GM21381 (cell line): Measurements from ENCODE around the gene DRGX.

ENCODE experiments used
- ATAC-seq: cut with Tn5 transposase; IDR thresholded peaks from one replicate; pipeline ENCODE4 v1.9.1; 2021; ENCODE audit warnings: mild to moderate bottlenecking, moderate library complexity; ENCODE audit not compliant: unreplicated experiment

Gene DRGX

DNA sequence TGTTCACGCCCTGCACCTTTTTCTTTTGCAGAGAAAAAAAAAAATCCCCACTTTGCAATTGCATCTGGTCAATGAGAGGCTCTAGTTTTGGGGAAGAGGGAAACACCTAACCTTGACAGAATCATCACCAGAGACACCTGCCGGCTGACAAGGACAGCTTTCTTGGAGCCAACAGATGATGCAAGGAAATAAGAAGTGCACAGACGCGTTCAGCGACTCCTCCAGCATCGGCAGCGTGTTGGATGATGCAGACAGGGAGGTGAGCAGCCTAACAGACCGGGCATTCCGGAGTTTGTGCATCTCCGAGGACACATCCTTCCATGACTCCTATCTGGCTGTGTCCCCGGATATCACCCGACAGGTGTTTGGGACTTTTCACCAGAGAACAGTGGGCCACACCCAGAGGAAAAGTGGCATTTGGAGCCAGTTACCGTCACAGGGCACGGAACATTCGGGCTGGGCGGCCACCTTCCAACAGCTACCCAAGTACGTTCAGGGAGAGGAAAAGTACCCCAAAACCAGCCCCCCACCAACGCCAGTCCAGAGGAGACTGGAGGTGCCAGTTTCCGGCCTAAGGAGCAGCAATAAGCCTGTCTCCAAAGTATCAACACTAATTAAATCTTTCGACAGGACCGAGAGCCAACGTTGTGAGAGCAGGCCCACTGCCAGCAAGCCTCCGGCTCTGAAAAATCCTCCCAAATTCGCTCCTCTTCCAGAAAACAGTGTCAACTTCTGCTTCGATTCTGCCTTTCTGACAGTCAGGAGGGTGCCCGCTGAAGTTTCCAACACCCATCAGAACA is 73.3 kb downstream of the DRGX start:
- no peak for ATAC-seq

DNA sequence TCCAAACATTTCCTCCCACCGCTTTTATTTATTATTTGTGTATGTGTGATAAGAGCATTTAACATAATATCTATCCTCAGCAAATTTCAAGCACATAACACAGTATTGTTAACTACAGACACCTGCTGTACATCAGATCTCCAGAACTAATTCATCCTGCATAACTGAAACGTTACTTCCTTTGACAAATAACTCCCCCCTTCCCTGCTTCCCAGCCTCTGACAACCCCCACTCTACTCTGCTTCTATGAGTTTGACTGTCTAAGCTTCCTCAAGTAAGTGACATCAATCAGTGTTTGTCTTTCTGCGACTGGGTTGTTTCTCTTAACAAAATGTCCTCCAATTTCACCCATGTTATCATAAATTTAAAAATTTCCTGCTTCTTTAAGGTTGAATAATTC is 74.9 kb downstream of the DRGX start:
- ATAC-seq, result no peak

DNA sequence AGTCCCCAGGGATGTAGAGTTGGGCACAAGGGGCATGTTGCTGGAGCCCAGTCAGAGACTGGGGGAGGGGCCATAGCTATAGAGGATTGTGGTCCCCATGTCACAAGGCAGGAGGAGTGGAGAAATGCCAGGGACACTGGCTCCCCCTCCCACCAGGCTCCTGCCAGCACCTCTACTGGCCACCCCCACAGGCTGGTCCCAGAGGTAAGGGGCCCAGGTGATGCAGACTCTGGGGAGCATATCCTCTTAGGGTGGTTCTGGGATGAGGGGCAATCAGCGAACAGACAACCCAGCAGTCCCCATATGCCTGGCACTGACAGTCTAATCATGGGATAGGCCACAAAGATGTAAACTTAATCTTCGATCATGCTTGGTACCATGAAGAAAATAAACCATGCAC is 75.7 kb downstream of the DRGX start:
- ATAC-seq, result no peak

DNA sequence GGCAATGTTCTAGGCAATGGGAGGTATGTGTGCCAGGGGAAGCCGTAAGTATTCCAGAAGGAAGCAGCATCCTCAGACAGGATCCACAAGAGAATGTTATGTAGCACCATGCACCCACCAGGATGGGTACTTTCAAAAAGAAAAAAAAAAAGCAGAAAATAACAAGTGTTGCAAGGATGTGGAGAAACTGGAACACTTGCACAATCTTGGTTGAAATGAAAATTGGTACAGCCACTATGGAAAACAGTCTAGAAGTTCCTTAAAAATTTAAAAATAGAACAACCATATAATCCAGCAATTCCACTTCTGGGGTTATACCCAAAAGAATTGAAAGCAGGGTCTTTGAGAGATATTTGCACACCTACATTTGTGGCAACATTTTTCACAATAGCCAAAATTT is 76.7 kb downstream of the DRGX start:
- no peak for ATAC-seq

DNA sequence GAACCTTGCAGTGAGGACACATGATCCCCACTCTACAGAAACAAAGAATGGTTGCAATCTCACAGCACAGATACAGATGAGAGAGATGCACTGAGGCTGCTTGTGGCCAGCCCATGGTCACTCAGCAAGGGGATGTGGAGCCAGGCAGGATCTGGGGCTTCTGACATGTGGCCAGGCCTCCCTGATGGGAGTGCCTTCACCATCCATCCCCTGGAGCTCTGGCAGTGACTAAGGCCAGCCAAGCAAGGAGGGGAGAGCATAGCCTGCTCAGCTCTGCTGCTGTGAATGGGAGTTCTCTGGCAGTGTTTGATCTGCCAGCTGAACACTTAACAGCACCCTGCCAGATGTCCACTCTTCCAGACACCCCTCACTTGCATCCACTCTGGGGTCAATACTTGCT is 77.1 kb downstream of the DRGX start:
- no peak for ATAC-seq

DNA sequence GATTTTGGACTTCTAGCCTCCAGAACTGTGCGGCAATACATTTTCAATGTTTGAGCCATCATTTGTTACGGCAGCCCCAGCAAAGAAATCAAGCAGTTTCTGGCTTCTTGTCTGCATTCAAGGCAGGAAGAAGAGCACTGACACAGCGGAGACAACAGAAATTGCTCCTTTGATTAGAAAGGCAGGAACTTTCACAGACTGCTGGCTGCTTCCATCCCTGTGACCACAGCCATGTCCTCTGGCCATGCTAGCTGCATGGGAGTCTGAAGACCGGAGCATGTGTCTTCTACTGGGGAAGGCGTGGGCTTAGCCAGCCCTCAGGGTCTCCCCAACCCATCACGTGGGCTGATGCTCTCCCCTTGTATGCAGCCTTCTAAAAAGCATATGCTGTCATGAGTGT is 77.9 kb downstream of the DRGX start:
- ATAC-seq, result no peak

DNA sequence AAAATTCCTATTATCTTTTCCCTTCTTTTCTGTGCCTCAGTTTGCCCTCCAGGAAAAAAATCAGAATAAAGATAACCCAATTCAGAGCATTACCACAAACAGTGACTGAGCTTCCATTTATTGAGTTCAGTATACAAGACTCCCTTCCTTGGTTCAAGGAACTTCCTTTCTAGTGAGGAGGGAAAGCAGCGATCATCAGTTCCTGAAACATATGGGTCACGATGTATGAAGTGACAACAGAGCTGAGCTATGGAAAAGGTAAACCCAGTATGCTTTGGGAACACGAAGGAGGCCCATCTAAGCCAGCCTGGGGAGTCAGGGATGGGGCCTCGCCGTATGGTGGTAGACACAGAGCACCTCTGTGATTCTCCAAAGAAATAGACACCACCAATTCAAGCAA is 81.1 kb downstream of the DRGX start:
- no peak for ATAC-seq
